Esophagus muscularis mucosa (tissue), 4 donors: ENCODE measurements around the gene SLC13A3. TPM values are rescaled to one million over a fixed set of nuclear protein-coding genes. Genes with fewer than 3 reads are reported as not detected.

Experiments
- DNase-seq: peaks from one replicate; pipeline ENCODE4 v3.0.0-alpha.2; 2017; ENCODE audit errors: extremely low spot score
- H3K27ac ChIP-seq, 4 donors: fragments of 200-600 bp; sonication (generic); replicated peaks in 1 of 4; 1 replicate in 3 of 4; 2 replicates in 1 of 4; pipeline ENCODE4 v1.5.1; 2016 to 2019; ENCODE audit warnings: mild to moderate bottlenecking in 1 of 4
- H3K27me3 ChIP-seq, 4 donors: fragments of 200-600 bp; sonication (generic); one replicate each; pipeline versions ENCODE4 v1.5.1 to v1.6.0; 2016 to 2019
- H3K36me3 ChIP-seq, 4 donors: fragments of 200-600 bp; sonication (generic); one replicate each; pipeline ENCODE4 v1.5.1; 2016 to 2019
- H3K4me1 ChIP-seq, 4 donors: fragments of 200-600 bp; sonication (generic); one replicate each; pipeline ENCODE4 v1.5.1; 2016 to 2019
- H3K4me3 ChIP-seq, 4 donors: fragments of 200-600 bp; sonication (generic); 1 replicate in 2 of 4; 2 replicates in 2 of 4; pipeline ENCODE4 v1.5.1; 2016 to 2019; ENCODE audit warnings: mild to moderate bottlenecking in 4 of 4, moderate library complexity in 1 of 4
- H3K9me3 ChIP-seq, 4 donors: fragments of 200-600 bp; sonication (generic); 1 replicate in 3 of 4; 2 replicates in 1 of 4; pipeline ENCODE4 v1.5.1; 2016 to 2019
- CTCF ChIP-seq, 3 experiments: fragments of 200-600 bp in 2 of 3; fragments of 450-650 bp in 1 of 3; sonication (generic) in 2 of 3; IDR thresholded peaks; one replicate each; pipeline ENCODE4 v1.5.1; 2017 to 2019; ENCODE audit warnings: antibody characterized with exemption in 3 of 3, mild to moderate bottlenecking in 2 of 3, moderate library complexity in 1 of 3
- EP300 ChIP-seq: sonication (generic); formaldehyde crosslinking; IDR thresholded peaks from one replicate; pipeline ENCODE4 v1.6.1; 2017; ENCODE audit warnings: antibody characterized with exemption
- POLR2A ChIP-seq: fragments of 450-650 bp; IDR thresholded peaks from one replicate; pipeline ENCODE4 v1.6.1; 2017; ENCODE audit warnings: antibody characterized with exemption, moderate library complexity, mild to moderate bottlenecking, low read depth
- POLR2AphosphoS5 ChIP-seq, 2 donors: sonication (generic); formaldehyde crosslinking; IDR thresholded peaks; one replicate each; pipeline ENCODE4 v1.6.1; 2017; ENCODE audit warnings: antibody characterized with exemption in 2 of 2
- WGBS: methylation state at CpG from one replicate; pipeline ENCODE4 v1.1.5; 2018; 5-methylcytosine and 5-hydroxymethylcytosine counted together
- intact Hi-C: fragments of 100-400 bp; cut with DNase I; formaldehyde crosslinking; loops from one replicate; pipeline ENCODE4 v1.15.1; 2023
- total RNA-seq, 4 donors: library from RNA; depleted of rRNA; stranded (reverse); fragments of >200 nt; gene quantifications; one replicate each; pipeline versions ENCODE4 v1.1.0 to v1.2.1, GENCODE V29; 2016

SLC13A3 gene
- total RNA-seq, 4 donors from 2014 or later: 0.42 to 0.66 (median 0.61) TPM

GRCh38 chr20:46569961-46570360 is 81.3 kb downstream of the SLC13A3 start:
- Histone ChIP-seq H3K4me1 (peaks cover 10 to 25% (median 18%) of the 10 kb centered on the region in 4 donors), H3K27ac (no peak overlapping the region), H3K27me3 (no peaks in the 10 kb centered on the region), H3K36me3 (no peaks in the 10 kb centered on the region), H3K4me3 (no peak overlapping the region), H3K9me3 (no peaks in the 10 kb centered on the region)
- intact Hi-C loops: loop anchor here (5.0 kb wide), 1 partner anchor 112 kb away; no protein-coding TSS in a partner anchor
- no peak for TF ChIP-seq POLR2A
- TF ChIP-seq POLR2AphosphoS5 (IDR thresholded peaks at IDR 0.05): no peak
- TF ChIP-seq EP300: no peak
- TF ChIP-seq CTCF (IDR thresholded peaks at IDR 0.05): no peak
- 90% methylated on average over 5 of the region's 5 CpGs for WGBS
- no peak for DNase-seq

- intact Hi-C loops: no loop called here
- no peak for TF ChIP-seq EP300
- no peak for TF ChIP-seq POLR2A
- no peak for TF ChIP-seq CTCF (IDR thresholded peaks at IDR 0.05)
- no peak for TF ChIP-seq POLR2AphosphoS5 (IDR thresholded peaks at IDR 0.05)
- Histone ChIP-seq H3K4me1 (peaks cover 10 to 25% (median 18%) of the 10 kb centered on the region in 4 donors), H3K9me3 (no peaks in the 10 kb centered on the region), H3K36me3 (no peaks in the 10 kb centered on the region), H3K27ac (no peak overlapping the region), H3K4me3 (no peak overlapping the region), H3K27me3 (no peaks in the 10 kb centered on the region)
- WGBS: 9% methylated on average over 10 of the region's 10 CpGs
- no peak for DNase-seq
Measured at GRCh38 chr20:46568570-46569129, 82.6 kb downstream of the SLC13A3 start.

- no peak for TF ChIP-seq CTCF (IDR thresholded peaks at IDR 0.05)
- TF ChIP-seq POLR2AphosphoS5 (IDR thresholded peaks at IDR 0.05): no peak
- no peak for TF ChIP-seq POLR2A
- no peak for TF ChIP-seq EP300
- 72% methylated on average over 5 of the region's 10 CpGs for whole genome bisulfite sequencing
- DNase-seq: no peak
- intact Hi-C loops: no loop called here
- Histone ChIP-seq H3K27me3 (no peaks in the 10 kb centered on the region), H3K4me3 (no peak overlapping the region), H3K36me3 (no peaks in the 10 kb centered on the region), H3K9me3 (no peaks in the 10 kb centered on the region), H3K27ac (no peak overlapping the region), H3K4me1 (peaks cover 17 to 32% (median 26%) of the 10 kb centered on the region in 4 donors)
Measured at GRCh38 chr20:46566125-46566524, 85.1 kb downstream of the SLC13A3 start.

GRCh38 chr20:46564241-46564957 is 86.9 kb downstream of the SLC13A3 start:
- Histone ChIP-seq H3K4me3 (no peak overlapping the region), H3K9me3 (no peaks in the 10 kb centered on the region), H3K27me3 (no peaks in the 10 kb centered on the region), H3K27ac (no peak overlapping the region), H3K4me1 (peaks cover 17 to 31% (median 26%) of the 10 kb centered on the region in 4 donors), H3K36me3 (no peaks in the 10 kb centered on the region)
- TF ChIP-seq POLR2AphosphoS5 (IDR thresholded peaks at IDR 0.05) (no peak), EP300 (no peak), CTCF (IDR thresholded peaks at IDR 0.05) (no peak), POLR2A (no peak)
- WGBS: 65% methylated on average over 7 of the region's 7 CpGs
- no peak for DNase-seq
- intact Hi-C loops: no loop called here
